ENCODE data around the gene CALHM1.

Gene CALHM1

DNA sequence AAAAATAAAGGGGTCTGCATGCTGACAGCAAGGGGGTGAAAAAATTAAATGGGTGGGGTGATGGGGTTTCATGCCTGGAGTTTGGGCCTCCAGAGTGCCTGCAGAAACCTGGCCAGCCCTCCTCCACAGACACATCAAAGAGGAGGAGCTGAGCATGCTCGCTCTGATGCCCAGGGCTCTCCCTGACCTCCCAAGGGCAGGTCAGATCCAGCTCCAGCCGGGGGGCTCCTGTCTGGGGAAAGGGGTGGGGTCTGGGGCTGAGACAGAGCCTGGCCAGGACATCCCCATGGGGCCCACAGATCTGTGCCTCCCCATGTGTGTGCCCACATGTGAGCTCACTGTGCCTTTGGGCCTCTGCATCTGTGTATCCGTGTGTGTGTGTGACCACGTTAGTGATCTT is 915 bp upstream of the CALHM1 start:
- no peak overlapping the region for H3K27ac ChIP-seq
- TF ChIP-seq CTCF (conservative IDR thresholded peaks at IDR 0.05) = no peak

GRCh38 chr10:103457896-103458583 is 660 bp downstream of the CALHM1 start:
- TF ChIP-seq CTCF (conservative IDR thresholded peaks at IDR 0.05) = no peak
- H3K27ac ChIP-seq = no peak overlapping the region

DNA sequence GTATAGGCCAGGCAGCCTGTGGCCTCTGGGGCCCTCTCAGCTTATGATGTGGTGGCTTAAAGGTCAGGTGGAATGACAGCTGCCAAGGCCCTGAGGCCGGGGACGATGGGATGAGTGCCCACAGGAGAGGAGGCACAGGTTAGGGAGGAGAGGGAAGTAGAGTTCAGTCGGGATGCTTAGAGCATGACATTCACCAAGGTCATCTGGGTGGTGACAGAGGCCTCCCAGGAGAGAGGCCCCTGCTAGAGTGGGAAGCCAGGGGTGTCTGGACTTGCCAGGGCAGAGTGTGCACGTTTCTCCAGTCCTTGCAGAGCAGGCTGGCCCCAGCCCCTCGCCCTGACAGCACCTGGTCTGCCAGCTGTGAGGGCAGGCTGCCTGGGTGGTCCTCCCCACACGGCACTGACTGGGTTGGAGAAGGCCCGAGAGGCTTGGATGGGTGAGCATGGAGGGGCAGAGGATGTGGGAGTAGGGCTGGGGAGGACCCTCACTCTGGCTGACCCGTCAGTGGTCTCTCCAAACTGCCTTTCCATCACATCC is 1.5 kb downstream of the CALHM1 start:
- H3K27ac ChIP-seq = no peak overlapping the region
- TF ChIP-seq CTCF (conservative IDR thresholded peaks at IDR 0.05) = no peak

DNA sequence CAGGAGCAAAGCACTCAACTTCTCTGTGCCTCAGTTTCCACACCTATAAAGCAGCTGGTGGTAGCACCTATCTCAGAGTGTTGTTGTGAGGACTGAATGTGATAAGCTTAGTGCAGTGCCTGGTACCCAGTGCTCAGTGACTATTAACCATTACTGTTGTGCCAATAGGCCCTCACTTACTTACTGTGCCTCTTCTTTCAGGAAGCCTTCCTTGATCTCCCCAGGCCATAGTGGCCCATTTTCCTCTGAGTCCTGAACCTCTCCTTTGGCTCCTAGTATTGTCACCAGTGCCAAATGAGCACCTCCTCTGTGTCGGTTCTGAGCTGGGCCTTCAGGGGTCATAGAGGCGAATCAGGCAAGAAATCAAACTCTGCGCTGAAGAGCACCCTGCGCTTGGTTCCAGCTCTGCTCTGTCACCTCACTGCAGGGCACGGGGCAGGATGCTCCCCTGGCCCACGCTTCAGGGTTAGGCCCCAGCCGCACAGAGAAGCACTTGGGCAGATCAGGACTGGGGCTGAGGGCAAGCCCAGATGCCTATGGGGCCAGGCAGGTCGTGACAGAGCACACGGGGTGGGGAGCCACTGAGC is 2.5 kb downstream of the CALHM1 start:
- H3K27ac ChIP-seq = no peak overlapping the region
- TF ChIP-seq CTCF (conservative IDR thresholded peaks at IDR 0.05) = no peak

GRCh38 chr10:103455235-103455634 is 3.5 kb downstream of the CALHM1 start:
- H3K27ac ChIP-seq = no peak overlapping the region

DNA sequence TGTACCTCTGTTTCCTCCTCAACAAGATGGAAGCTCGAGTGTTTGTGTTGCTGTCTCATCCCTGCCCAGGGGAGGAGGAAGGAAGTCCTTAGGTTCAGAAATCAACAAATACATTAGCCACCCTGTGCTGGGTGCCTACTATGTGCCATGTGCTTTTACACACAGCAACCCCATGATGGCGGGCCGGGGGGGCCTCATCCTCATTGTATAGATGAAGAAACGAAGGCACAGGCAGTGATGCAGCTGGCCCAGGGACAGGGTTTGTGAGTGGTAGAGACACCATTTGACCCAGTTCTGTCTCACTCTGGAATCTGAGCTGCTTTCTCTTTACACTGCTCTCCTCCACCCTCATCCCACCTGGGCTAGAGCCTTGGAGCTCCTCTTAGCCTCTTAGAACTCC is 4.7 kb downstream of the CALHM1 start:
- TF ChIP-seq CTCF (conservative IDR thresholded peaks at IDR 0.05) = no peak
- no peak overlapping the region for H3K27ac ChIP-seq

More at GRCh38 chr10:103455235-103455634, 3.5 kb downstream of the CALHM1 start:
- TF ChIP-seq CTCF (conservative IDR thresholded peaks at IDR 0.05) = no peak

DNA sequence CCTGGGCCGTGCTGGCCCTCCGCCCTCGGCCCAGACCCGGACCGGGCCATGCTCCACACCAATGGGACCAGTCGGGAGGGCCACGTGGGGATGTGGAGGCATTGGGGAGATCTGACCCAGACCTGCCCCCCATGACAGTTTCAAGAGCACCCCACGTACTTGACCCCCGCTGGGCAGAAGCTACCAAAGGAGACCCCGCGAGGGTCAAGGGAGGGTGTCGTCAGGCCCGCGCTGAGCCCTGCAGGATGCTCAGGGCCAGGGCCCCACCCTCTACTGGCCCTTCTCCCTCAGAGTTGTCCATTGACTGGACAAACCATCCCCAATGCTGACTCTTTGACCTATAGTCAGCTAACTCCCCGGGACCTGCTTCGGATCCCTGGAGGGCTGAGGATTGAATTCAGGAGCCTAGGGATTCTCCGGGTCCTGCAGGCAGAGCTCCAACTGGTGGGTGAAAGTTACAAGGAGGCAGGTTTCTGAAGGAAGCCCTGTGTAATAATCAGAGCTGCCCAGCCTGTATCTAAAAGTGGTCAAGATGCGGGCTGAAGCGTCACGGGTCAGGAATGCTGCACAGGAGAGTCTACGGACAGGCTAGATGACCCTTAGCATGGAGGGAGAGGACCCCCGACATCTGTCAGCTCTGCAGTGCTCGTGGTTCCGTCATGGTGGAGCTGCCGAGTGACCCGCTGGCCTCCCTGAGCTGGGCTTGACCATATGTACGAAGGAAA is 6.0 kb downstream of the CALHM1 start:
- H3K27ac ChIP-seq = peak overlapping the region; percentile 66
- no peak for TF ChIP-seq CTCF (conservative IDR thresholded peaks at IDR 0.05)

Measured in VCaP (cell line).